HG03432 (cell line): ENCODE data around the gene ANO2.

Source experiments
- ATAC-seq: cut with Tn5 transposase; IDR thresholded peaks from one replicate; pipeline ENCODE4 v1.9.1; 2021; ENCODE audit warnings: mild to moderate bottlenecking, moderate library complexity; ENCODE audit not compliant: unreplicated experiment

The ANO2 gene

DNA sequence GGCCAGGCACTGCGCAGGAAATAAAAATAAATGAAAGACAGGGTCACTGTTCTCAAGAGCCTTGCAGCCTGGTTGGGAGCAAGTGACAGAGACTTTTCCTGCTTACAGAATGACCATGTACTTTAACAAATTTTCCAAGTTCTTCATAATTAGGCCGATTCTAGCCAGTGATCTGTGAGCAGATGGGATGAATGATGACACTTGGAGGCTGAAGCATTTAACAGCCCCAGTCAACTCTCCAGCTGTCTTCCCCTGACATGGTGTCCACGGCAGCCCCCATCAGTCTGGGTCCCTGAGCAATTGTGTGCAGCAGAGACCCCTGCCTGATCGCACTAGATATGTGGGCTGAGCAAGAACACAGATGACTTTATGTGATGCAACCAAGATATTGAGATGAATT lies 314.3 kb downstream of the ANO2 start:
- no peak for ATAC-seq

DNA sequence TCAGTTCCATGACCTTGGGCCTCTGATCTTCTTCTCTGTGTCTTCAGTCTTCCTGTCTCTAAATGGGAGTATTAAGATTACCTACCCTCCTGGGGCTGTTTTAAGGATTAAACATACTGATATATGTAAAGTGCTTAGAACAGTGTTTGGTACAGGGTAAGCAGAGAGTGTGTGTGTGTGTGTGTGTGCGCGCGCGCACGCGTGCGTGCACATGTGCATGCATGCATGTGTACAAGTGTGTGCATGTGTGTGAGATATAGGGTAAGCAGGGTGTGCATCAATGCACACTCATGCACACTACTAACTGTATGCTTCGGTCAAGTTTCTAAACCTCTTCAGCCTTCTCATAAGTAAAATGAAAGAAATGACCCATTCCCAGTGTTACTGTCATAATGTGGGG lies 316.6 kb downstream of the ANO2 start:
- no peak for ATAC-seq

- no peak for ATAC-seq
Observed at GRCh38 chr12:5627053-5627630, 317.9 kb downstream of the ANO2 start.

- ATAC-seq = no peak
Observed at GRCh38 chr12:5626151-5626550, 318.9 kb downstream of the ANO2 start.

DNA sequence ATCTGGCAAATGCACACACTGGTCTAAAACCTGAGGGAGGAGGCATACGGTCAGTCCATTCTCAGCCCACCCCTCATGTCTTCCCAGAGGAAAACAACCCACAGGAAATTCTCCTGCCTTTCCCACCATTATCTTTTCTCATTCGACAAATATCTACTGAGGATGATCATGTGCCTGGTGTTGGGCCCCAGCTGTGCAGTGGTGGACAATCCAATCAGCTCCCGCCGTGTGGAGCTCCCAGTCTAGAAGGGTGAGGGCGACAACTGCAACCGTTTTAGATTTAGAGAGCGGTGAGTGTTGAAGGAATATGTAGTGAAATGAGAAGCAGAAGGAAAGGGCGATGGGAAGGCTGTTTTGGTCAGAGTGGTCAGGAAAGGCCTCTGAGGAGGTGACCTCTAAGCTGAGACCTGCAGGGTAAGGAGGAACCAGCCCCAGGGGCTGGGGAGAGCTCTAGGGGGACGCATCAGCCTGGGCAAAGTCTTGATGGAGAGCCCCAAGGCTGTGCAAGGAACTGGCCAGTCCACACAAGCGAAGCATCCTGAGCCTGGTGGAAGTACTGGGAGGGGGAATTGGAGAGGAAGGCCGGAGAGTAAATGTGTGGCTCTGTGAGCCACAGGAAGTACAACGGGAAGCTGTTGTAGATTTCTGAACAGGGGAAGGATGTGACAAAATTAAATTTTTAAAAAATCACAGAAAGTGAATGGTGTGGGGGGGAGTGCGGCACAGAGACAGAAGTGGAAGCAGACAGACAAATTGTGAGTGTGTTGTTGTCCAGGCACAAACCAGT lies 320.4 kb downstream of the ANO2 start:
- no peak for ATAC-seq

DNA sequence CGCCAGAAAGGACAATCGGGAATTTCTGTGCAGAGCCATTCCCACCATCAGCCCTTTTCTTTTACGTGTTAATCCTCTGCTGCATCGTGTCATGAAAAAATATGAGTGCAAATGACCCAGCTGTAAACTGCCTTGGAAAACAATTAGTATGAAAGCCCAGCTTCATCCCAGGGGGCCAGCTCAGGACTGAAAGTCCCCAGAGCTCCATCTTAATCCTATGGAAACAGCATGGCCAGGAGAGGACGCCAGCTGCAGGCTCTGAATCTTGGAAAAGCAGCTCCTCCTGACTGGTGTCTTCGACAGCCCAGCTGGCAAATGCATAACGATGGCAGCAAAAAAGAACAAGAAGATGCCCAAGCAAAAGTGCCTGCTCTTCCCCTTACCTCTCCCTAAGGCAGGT lies 321.6 kb downstream of the ANO2 start:
- ATAC-seq = no peak

- ATAC-seq = no peak
Observed at GRCh38 chr12:5622280-5622679, 322.8 kb downstream of the ANO2 start.

- ATAC-seq = no peak
Observed at GRCh38 chr12:5621329-5621728, 323.7 kb downstream of the ANO2 start.

DNA sequence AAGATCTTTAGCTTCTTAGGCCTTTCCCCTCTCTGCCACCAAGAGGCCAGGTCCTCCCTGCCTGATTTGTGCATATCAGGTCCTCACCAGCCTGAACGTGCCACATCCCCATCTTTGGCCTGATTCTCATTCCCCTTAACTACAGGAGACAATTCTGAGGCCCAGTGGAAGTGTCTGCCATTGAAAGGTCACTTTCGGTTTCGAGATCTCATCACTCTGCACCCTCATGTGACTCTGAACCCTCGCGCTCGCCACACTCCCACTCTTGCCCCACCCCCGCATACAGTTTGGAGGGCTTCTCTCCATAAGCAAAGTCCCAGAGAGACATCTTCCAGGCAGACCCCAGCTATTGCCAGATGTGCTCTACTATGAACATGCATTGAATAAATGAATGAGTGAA lies 324.2 kb downstream of the ANO2 start:
- ATAC-seq = no peak

- no peak for ATAC-seq
Observed at GRCh38 chr12:5619628-5620027, 325.4 kb downstream of the ANO2 start.

- no peak for ATAC-seq
Observed at GRCh38 chr12:5616854-5617253, 328.2 kb downstream of the ANO2 start.

- no peak for ATAC-seq
Observed at GRCh38 chr12:5615760-5616159, 329.3 kb downstream of the ANO2 start.

DNA sequence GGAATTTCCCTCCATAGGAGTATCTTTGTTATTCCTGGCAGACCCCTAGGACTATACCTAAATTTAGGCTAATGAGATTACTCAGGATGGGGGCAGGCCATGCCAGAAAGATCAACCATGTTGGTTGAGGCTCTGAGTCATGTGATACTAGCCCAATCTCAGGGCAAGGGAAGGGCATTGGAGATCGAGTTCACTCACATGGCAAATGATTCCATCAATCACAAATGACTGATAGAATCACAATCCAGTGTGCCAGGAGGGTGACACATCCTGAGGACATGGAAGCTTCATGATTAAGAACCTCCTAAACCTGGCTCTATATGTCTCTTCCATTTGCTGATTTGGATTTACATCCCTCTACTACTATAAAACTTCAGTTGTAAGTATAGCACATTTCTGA lies 330.8 kb downstream of the ANO2 start:
- no peak for ATAC-seq

DNA sequence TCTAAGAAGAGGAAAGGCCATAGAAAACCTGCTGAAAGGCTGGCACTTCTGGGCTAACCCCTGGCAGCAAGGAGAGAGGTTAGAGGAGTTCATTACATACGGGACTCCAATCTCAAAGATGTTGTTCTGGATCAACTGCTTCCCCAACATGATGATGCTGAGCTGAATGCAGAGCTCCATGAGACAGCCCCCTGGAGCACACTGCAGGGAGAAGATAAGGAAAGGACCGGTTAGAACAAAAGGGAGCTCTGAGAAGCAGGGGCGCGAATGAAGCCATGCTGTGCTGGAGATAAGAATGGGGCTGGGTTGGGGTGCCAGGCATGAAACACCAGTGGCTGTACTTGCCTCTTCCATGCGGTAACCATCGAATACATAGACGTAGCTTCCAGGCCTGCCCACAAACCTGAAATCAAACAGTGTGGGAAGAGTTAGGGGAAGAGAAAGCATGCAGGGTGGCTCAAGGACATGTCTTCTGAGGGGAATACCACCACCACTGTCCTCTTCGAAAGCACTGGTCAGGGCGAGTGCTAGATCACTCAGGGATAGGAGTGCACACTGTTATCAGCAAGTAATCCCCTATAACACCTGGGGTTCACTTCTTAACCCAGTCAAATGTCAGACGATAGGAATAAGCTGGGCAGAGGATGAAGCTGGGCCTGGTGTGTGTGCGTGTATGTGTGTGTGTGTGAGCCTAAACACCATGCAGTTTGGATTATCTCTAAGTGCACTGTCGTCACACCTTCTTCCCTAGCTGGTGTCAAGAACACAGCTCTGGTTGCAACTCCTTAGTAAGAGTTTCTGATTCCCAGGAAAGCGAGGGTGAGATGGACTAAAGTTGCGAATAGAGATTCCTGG lies 332.3 kb downstream of the ANO2 start:
- ATAC-seq = no peak

DNA sequence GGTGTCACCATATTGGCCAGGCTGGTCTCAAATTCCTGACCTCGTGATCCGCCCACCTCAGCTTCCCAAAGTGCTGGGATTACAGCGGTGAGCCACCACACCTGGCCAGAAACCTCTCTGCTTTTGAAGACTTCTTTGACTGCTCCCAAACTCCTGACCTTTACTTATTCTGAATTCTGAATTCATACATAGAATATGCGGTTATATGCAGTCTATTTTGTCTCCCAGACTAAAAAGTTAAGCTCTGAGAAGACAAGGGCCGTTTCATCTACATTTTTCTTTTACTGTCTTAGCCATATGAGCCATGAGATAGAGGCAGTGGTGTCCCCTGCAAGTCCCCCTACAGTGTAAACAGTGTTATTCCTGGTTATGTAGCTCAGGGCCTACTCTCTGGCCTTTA lies 333.9 kb downstream of the ANO2 start:
- ATAC-seq = no peak

DNA sequence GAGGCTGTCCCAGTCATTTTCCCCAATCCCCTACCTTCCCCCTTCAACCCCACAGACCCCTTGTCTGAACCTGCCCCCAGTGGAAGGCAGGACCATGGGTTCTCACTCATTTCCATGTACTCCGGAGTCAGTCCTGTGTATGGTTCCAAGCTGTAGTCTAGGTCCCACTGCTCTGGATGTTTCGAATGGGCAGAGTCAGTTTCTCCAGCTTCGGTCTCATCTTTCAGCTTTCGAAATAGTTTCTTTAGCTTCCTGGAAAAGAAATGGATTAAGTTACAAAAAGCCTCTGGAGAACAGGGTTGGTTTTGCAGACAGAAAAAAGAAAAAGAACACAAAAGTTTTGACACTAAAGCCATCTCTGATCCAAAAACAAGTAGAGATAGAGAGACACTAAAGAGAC lies 345.7 kb downstream of the ANO2 start:
- no peak for ATAC-seq

DNA sequence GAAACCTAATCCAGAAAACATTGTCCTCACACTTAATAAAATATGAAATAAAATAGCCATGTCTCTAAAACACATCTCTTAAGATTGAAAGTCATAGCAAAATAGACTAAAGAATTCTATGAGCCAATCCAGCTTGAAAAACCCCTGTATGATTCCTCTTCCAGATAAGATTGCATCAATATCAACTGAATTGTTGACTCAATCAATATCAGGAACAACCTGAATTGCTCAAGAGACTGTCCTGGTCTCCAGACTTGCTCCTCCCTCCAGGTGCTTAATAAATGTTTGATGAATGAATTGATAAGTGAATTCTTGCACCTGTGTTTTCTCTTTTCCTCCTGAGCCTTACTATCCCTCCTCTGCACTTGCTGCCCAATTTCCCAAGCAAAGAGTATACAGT lies 351.1 kb downstream of the ANO2 start:
- no peak for ATAC-seq

- ATAC-seq = no peak
Observed at GRCh38 chr12:5593086-5593485, 352.0 kb downstream of the ANO2 start.

DNA sequence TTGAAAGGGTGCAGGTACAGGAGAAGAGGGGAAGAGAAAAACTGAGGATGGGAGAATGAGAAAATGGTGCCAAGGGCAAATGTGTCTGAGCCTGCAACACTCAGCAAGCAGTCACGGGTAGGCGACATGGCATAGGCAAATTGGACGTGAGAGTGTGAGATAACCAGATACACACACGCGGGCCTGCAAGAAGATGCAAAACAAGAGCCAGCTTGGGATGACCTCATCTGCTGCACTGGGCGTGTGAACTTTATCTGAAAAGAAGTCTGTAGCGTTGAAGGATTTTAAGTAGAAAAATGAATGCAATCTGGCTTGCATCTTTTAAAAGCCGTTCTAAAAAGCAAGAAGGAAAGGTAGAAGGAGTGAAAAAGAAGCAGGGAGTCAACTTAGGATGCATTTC lies 352.7 kb downstream of the ANO2 start:
- no peak for ATAC-seq

DNA sequence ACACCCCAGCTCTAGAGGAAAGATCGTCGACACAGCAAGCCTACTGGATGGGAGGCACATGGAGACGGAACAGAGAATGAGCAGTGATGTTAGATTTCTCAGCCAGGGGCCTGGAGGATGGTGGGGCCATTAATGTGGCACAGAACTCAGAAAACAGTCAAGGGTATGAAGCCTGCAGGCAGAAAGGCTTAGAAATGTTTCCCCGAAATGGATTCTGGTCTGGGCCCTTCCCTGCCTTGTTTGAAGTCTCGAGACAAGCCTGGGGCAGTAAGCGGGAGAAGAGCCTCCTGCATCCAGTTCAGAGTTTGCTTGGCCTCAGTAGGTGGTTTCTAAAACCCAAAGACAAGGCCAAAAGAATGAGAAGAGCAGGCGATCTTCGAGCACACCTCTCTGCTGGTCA lies 354.7 kb downstream of the ANO2 start:
- ATAC-seq = no peak

GRCh38 chr12:5589054-5589453 lies 356.0 kb downstream of the ANO2 start:
- ATAC-seq = no peak

GRCh38 chr12:5588591-5588990 lies 356.5 kb downstream of the ANO2 start:
- ATAC-seq = no peak
